Stomach smooth muscle (tissue), 2 donors: Measurements from ENCODE around the gene GCA.

ENCODE experiments used
- H3K27ac ChIP-seq: one replicate; pipeline ENCODE4 v1.7.0; 2013; ENCODE audit warnings: mild to moderate bottlenecking, low read length, inconsistent platforms
- H3K27me3 ChIP-seq, 2 donors: one replicate each; pipeline ENCODE4 v1.7.0; 2013; ENCODE audit warnings: low read length in 2 of 2; ENCODE audit not compliant: insufficient read depth in 2 of 2, control insufficient read depth in 1 of 2
- H3K36me3 ChIP-seq, 2 donors: one replicate each; pipeline ENCODE4 v1.7.0; 2013; ENCODE audit warnings: low read length in 2 of 2; ENCODE audit not compliant: control insufficient read depth in 2 of 2, insufficient read depth in 2 of 2
- H3K4me1 ChIP-seq: one replicate; pipeline ENCODE4 v1.7.0; 2013; ENCODE audit warnings: low read length; ENCODE audit not compliant: control insufficient read depth, insufficient read depth
- H3K4me3 ChIP-seq, 2 donors: one replicate each; pipeline ENCODE4 v1.7.0; 2013; ENCODE audit warnings: low read length in 2 of 2
- H3K9ac ChIP-seq, 2 donors: one replicate each; pipeline ENCODE4 v1.7.0; 2013; ENCODE audit warnings: low read length in 2 of 2, mild to moderate bottlenecking in 1 of 2
- H3K9me3 ChIP-seq, 2 donors: one replicate each; pipeline ENCODE4 v1.7.0; 2013; ENCODE audit warnings: low read length in 2 of 2; ENCODE audit not compliant: control insufficient read depth in 2 of 2
- donor health status: healthy.
- donor health status: Pancreatic carcinoma.

GCA gene

DNA sequence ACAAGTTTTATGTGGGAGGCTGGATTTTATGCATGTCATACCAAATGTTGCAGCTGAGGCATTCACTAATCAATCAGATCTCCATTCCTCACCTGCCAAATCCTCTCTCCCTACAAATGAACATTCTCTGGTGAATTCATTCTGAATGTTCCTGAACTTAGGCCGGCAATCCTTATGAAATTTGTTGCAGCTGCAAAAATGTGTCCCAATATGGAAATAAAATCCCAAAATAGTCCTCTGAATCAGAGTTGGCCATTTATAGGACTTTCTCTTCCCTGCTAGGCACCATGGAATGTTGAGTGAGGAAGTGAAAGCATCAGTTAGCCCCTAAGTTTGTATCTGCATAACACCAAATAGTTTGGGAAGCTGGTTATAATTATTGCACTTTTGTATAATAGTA lies 25.6 kb downstream of the GCA start:
- H3K27me3 ChIP-seq, result no peaks in the 10 kb centered on the region
- H3K9me3 ChIP-seq, result no peaks in the 10 kb centered on the region
- no peaks in the 10 kb centered on the region for H3K36me3 ChIP-seq
- H3K4me1 ChIP-seq, result no peaks in the 10 kb centered on the region
- no peak overlapping the region for H3K9ac ChIP-seq
- no peak overlapping the region for H3K27ac ChIP-seq
- H3K4me3 ChIP-seq, result no peak overlapping the region

DNA sequence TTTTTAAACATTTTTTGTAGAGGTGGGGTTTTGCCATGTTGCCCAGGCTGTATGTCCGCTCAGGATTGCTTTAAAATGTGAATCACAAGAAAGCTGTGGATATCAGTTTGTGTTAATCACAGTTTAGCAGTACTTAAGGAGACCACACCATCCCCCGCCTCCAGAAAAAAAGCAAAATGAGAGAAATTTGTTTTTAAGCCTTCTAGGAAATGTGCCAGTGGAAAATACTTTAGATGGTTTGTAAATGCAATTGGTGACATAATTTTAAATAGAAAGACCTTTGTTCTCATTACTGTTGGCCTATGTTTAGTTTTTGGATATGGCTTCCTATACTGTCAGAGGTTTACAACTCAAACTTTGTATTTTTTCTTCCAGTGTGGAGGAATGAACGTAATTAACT lies 27.0 kb downstream of the GCA start:
- H3K36me3 ChIP-seq, result no peaks in the 10 kb centered on the region
- no peaks in the 10 kb centered on the region for H3K4me1 ChIP-seq
- no peak overlapping the region for H3K9ac ChIP-seq
- H3K4me3 ChIP-seq, result no peak overlapping the region
- no peaks in the 10 kb centered on the region for H3K9me3 ChIP-seq
- no peak overlapping the region for H3K27ac ChIP-seq
- H3K27me3 ChIP-seq, result no peaks in the 10 kb centered on the region

DNA sequence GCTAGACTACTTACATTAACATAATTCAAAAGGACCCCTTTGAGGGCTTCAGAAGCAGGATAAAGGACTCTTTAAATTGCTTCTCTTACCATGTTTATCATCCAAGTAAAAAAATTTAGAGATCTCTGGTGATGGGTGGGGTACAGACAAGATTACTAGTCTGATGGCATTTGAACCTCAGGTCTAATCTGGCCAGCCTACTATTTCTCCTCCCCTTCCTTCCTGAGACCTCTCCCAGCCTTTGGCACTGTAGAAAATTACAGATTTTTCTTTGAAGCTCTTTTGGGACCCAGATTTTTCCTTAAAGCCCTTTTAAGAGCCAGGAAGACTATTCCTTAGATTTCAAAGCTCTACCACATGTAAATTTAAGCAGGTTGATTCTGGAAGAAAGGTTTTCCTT lies 28.9 kb downstream of the GCA start:
- H3K27ac ChIP-seq, result no peak overlapping the region
- no peak overlapping the region for H3K4me3 ChIP-seq
- no peaks in the 10 kb centered on the region for H3K9me3 ChIP-seq
- no peak overlapping the region for H3K9ac ChIP-seq
- H3K36me3 ChIP-seq, result no peaks in the 10 kb centered on the region
- no peaks in the 10 kb centered on the region for H3K27me3 ChIP-seq
- no peaks in the 10 kb centered on the region for H3K4me1 ChIP-seq

DNA sequence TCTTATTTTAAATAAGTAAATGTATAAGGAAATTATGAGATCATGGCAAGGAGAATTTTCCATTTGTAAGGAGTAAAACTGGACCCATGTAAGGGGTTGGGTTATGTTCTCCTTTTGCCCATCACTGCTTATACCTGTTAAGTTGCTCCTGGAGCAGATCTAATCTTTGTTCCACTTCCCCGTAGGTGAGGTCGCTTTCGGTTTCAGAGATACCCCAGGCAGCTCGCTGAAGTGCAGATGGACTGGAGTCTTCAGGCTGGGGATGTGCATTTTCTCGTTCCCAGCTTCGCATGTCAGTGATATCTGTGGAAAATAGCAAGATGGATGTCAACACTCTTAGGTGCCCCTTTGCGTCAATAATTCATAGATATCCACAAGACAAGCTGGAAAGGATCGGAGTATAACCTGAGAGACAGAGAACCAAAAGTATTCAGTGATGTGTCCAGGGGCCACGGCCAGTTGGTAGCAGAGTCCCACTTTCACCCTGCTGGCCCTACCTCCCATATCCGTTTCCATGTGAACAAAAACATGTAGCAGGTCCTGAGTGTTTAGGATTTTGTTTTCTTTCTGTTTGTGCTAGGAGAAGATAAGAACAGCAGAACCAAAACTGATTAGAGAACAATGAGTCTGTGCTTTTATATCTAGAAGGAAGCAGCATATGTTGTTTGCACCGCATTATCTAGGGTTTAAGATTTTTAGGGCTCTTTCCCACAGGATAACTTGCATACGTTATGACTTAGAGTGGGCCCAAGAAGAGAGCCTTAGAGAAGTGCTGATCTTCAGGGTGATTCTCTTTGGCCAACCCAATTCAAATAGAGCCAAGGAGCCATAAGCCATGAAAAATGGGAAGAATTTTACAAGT lies 36.0 kb downstream of the GCA start:
- no peak overlapping the region for H3K27ac ChIP-seq
- H3K9me3 ChIP-seq, result no peaks in the 10 kb centered on the region
- no peak overlapping the region for H3K4me3 ChIP-seq

DNA sequence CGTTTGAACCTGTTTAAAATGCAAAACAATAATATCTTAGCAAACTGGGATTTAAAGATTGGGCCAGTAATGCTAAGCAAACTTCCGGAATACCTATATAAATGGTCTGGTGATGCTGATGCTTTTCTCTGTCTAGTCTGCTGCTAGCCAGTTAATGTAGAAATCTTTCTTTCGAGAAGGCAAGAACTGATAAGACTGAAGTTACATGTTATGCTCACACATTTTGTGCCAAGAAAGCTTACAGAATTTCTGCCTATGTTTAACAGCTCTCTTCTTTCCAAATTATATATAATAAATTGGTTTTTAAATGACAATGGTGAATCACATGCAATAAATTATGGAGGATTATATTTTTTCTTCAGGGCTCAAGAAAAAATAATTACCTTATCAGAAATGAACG lies 37.9 kb downstream of the GCA start:
- H3K27ac ChIP-seq, result no peak overlapping the region
- H3K9ac ChIP-seq, result no peak overlapping the region
- H3K27me3 ChIP-seq, result no peaks in the 10 kb centered on the region
- H3K4me1 ChIP-seq, result no peaks in the 10 kb centered on the region
- H3K9me3 ChIP-seq, result no peaks in the 10 kb centered on the region
- no peak overlapping the region for H3K4me3 ChIP-seq
- H3K36me3 ChIP-seq, result no peaks in the 10 kb centered on the region

More for the DNA sequence above, 36.0 kb downstream of the GCA start:
- no peaks in the 10 kb centered on the region for H3K4me1 ChIP-seq
- no peaks in the 10 kb centered on the region for H3K36me3 ChIP-seq
- H3K9ac ChIP-seq, result no peak overlapping the region
- no peaks in the 10 kb centered on the region for H3K27me3 ChIP-seq

DNA sequence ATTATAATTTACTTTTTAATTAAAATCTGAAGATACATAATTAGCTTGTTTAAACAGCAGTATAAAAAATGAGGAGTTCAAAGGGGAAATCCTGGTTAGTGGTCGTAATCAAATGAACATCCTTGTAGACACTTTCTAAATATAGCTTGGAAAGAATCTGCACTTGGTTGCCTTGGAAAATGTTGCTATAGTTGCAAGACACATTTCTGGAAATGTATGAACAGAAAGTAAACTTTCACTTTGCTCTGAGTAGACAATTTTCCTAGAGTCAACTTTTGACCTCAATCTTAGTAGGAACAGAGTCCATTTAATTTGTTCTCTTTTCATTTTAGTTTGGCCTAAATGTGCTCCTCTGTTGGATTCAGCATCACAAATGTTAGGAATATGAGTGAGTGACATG lies 38.3 kb downstream of the GCA start:
- H3K9ac ChIP-seq, result no peak overlapping the region
- no peak overlapping the region for H3K4me3 ChIP-seq
- no peaks in the 10 kb centered on the region for H3K36me3 ChIP-seq
- no peaks in the 10 kb centered on the region for H3K9me3 ChIP-seq
- no peaks in the 10 kb centered on the region for H3K27me3 ChIP-seq
- no peak overlapping the region for H3K27ac ChIP-seq
- no peaks in the 10 kb centered on the region for H3K4me1 ChIP-seq

DNA sequence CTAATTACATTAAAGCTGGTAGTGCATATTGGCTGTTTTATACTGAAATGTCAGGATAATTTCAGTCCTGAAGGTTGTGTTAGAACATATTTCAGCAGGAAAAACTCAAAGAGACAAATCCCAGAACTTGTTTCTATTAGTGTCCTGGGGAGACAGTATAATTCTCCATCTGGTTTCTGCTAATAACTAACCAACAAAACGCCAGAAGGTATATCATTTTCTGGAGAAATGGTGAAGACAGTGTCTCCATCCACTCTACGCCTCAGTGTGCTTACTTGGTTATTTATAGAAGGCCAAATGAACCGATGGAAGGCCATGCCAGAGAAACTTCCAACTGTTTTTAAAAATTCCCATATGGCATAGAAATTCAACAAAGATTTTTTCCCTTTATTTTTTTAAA lies 41.6 kb downstream of the GCA start:
- H3K36me3 ChIP-seq, result no peaks in the 10 kb centered on the region

DNA sequence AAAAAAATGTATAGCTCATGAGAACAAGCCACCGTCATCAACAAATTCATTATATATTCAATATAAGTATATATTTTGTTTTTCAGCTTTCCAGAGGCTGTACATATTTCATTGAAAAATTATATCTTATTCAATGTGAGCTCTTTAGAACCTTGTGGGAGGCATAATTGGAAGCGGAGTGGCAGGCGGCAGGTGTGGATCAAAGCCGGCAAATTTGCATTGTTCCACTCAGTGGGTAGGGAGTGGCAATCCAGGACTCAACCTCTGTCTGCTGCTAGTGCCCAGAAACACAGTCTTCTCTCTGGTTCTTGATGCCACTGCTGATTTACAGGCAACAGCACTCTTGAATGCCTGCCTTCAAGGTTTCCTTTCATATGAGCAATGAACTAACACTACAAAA lies 46.9 kb downstream of the GCA start:
- H3K36me3 ChIP-seq, result no peaks in the 10 kb centered on the region
- H3K9ac ChIP-seq, result no peak overlapping the region
- H3K9me3 ChIP-seq, result no peaks in the 10 kb centered on the region

More for the DNA sequence above, 41.6 kb downstream of the GCA start:
- H3K27me3 ChIP-seq, result no peaks in the 10 kb centered on the region
- H3K4me3 ChIP-seq, result no peak overlapping the region
- H3K4me1 ChIP-seq, result no peaks in the 10 kb centered on the region
- H3K9me3 ChIP-seq, result no peaks in the 10 kb centered on the region
- H3K9ac ChIP-seq, result no peak overlapping the region
- H3K27ac ChIP-seq, result no peak overlapping the region

DNA sequence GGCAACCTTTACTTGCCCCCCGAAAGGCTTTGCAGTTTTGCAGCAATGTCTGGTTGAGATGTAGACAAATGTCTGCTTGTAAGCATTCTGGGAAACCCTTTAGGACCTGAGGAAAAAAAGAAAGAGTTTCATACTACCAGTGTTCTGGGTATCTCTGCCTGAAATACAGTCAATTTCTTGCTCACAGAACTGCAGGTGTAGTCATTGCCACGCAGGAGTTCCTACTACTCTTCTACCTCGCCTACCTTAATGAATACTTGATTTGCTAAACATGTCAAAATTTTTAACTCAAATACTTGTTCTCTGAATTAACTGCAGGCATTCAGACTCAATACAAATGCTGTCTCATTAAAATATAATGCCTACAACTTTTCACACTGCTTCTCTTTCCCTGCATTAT lies 56.4 kb downstream of the GCA start:
- H3K36me3 ChIP-seq, result no peaks in the 10 kb centered on the region
- no peak overlapping the region for H3K9ac ChIP-seq
- no peak overlapping the region for H3K27ac ChIP-seq
- no peaks in the 10 kb centered on the region for H3K27me3 ChIP-seq
- H3K4me3 ChIP-seq, result no peak overlapping the region
- H3K9me3 ChIP-seq, result no peaks in the 10 kb centered on the region
- no peaks in the 10 kb centered on the region for H3K4me1 ChIP-seq

More for the DNA sequence above, 46.9 kb downstream of the GCA start:
- Histone ChIP-seq H3K27me3 (no peaks in the 10 kb centered on the region), H3K27ac (no peak overlapping the region), H3K4me1 (no peaks in the 10 kb centered on the region), H3K4me3 (no peak overlapping the region)

DNA sequence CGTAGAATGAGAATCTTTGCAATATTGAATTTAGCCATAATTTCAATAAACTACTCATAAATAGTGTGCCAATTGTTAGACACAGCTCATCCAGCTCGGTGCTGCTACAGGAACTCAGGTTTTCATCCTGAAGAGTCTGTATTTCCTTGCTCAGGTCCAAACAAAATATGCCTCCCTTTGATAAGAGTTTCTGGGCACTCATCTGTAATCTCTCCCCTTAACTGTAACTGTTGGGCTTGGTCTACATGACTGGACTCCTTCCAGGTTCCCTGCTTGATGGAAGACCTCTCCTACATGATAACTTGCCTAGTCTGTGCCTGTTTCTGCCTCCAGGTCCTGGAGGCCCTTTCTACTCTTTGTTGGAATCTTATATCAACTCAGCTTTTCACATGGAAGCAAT lies 57.9 kb downstream of the GCA start:
- no peak overlapping the region for H3K27ac ChIP-seq
- no peaks in the 10 kb centered on the region for H3K4me1 ChIP-seq
- H3K36me3 ChIP-seq, result no peaks in the 10 kb centered on the region
- H3K27me3 ChIP-seq, result no peaks in the 10 kb centered on the region
- H3K9ac ChIP-seq, result no peak overlapping the region
- no peak overlapping the region for H3K4me3 ChIP-seq
- H3K9me3 ChIP-seq, result no peaks in the 10 kb centered on the region

DNA sequence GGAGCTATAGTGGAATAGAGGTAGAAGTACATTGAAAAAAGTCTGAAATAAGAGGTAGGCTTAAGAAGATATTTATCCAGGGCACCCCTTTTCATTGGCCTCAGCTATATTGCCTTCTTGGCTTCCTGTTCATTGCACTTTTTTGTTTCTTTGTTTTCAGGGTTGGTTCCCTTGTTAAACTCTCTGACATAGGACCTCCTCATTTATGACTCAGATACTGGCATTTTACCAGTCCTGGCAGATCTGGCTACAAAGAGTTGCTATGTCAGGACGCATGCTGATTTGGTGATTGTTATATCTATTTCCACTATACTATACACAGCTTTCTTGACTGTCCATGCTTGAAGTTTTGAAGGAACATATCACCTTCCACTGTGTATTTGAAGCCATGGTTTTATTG lies 60.0 kb downstream of the GCA start:
- Histone ChIP-seq H3K9ac (no peak overlapping the region), H3K27ac (no peak overlapping the region), H3K4me1 (no peaks in the 10 kb centered on the region), H3K9me3 (no peaks in the 10 kb centered on the region), H3K4me3 (no peak overlapping the region), H3K27me3 (no peaks in the 10 kb centered on the region), H3K36me3 (no peaks in the 10 kb centered on the region)
